Measurements from ENCODE around the gene GNAZ. TPM values are rescaled to one million over a fixed set of nuclear protein-coding genes. Genes with fewer than 3 reads are reported as not detected.

Gene GNAZ
- polyA plus RNA-seq, 2 of the 4 experiments (the other 2 are of a cell fraction) = 1.9 to 2.5 TPM

GRCh38 chr22:23094695-23095681 is 24.7 kb downstream of the GNAZ start:
- Histone ChIP-seq H3K4me1 (no peaks in the 10 kb centered on the region), H3K4me2 (no peak overlapping the region), H3K4me3 (no peak overlapping the region), H3K9me3 (no peaks in the 10 kb centered on the region), H3K27ac (no peak overlapping the region)
- ChIA-PET POLR2A (no interaction called here), CTCF (interaction anchor here (0.9 to 1.7 kb wide), 2 partner anchors 136 to 170 kb away, joined by 3 to 5 read pairs; no protein-coding TSS in a partner anchor)
- TF ChIP-seq NR3C1 (IDR thresholded peaks at IDR 0.05) = no peak
- no peak for TF ChIP-seq ZNF302 (CRISPR knock-in tag; IDR thresholded peaks at IDR 0.05)
- TF ChIP-seq TFCP2L1 (CRISPR knock-in tag; IDR thresholded peaks at IDR 0.05) = no peak
- TF ChIP-seq SMC3 (IDR thresholded peaks at IDR 0.05) = no peak
- TF ChIP-seq EP300 (IDR thresholded peaks at IDR 0.05) = no peak
- TF ChIP-seq JUN (IDR thresholded peaks at IDR 0.05) = no peak
- no peak for TF ChIP-seq ZSCAN20 (CRISPR knock-in tag; IDR thresholded peaks at IDR 0.05)
- TF ChIP-seq CHD2 (IDR thresholded peaks at IDR 0.05; ENCODE audit: low read length, partially characterized antibody) = no peak
- TF ChIP-seq PBX3 (IDR thresholded peaks at IDR 0.05) = no peak
- no peak for TF ChIP-seq KDM5A (IDR thresholded peaks at IDR 0.05)
- no peak for TF ChIP-seq NPAS2 (CRISPR knock-in tag; IDR thresholded peaks at IDR 0.05; ENCODE audit: borderline replicate concordance)
- no peak for TF ChIP-seq EHF (CRISPR knock-in tag; IDR thresholded peaks at IDR 0.05)
- TF ChIP-seq CBX2 (IDR thresholded peaks at IDR 0.05; ENCODE audit: borderline replicate concordance, low read depth) = no peak
- no peak for TF ChIP-seq CTCF (IDR thresholded peaks at IDR 0.05)
- no peak for TF ChIP-seq SREBF2 (IDR thresholded peaks at IDR 0.05)
- TF ChIP-seq CEBPB (IDR thresholded peaks at IDR 0.05) = no peak
- no peak for TF ChIP-seq ZC3H11A (IDR thresholded peaks at IDR 0.05)
- TF ChIP-seq, protein P1, sequence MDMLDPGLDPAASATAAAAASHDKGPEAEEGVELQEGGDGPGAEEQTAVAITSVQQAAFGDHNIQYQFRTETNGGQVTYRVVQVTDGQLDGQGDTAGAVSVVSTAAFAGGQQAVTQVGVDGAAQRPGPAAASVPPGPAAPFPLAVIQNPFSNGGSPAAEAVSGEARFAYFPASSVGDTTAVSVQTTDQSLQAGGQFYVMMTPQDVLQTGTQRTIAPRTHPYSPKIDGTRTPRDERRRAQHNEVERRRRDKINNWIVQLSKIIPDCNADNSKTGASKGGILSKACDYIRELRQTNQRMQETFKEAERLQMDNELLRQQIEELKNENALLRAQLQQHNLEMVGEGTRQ (IDR thresholded peaks at IDR 0.05) = no peak
- TF ChIP-seq NFE2L2 (conservative IDR thresholded peaks at IDR 0.05; ENCODE audit: low read length) = no peak
- DNase-seq (ENCODE audit: low read depth in 1 of 2, low spot score in 1 of 2) (no peak), ATAC-seq (no peak), FAIRE-seq (no peak)
- WGBS (ENCODE audit: missing lambda C conversion rate) = 93% methylated on average over 19 of the region's 31 CpGs

DNA sequence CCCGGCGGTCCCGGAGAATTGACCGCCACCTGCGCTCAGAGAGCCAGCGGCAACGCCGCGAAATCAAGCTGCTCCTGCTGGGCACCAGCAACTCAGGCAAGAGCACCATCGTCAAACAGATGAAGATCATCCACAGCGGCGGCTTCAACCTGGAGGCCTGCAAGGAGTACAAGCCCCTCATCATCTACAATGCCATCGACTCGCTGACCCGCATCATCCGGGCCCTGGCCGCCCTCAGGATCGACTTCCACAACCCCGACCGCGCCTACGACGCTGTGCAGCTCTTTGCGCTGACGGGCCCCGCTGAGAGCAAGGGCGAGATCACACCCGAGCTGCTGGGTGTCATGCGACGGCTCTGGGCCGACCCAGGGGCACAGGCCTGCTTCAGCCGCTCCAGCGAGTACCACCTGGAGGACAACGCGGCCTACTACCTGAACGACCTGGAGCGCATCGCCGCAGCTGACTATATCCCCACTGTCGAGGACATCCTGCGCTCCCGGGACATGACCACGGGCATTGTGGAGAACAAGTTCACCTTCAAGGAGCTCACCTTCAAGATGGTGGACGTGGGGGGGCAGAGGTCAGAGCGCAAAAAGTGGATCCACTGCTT is 25.5 kb downstream of the GNAZ start:
- Histone ChIP-seq H3K9me3 (no peaks in the 10 kb centered on the region), H3K4me2 (no peak overlapping the region), H3K27ac (no peak overlapping the region), H3K4me3 (no peak overlapping the region), H3K4me1 (no peaks in the 10 kb centered on the region)
- FAIRE-seq (no peak), ATAC-seq (no peak), DNase-seq (ENCODE audit: low read depth in 1 of 2, low spot score in 1 of 2) (no peak)
- TF ChIP-seq PHF8 (IDR thresholded peaks at IDR 0.05; ENCODE audit: borderline replicate concordance, low read depth) = no peak
- TF ChIP-seq POLR2AphosphoS2 (conservative IDR thresholded peaks at IDR 0.05; ENCODE audit: low read length) = no peak
- no peak for TF ChIP-seq RARB (CRISPR knock-in tag; IDR thresholded peaks at IDR 0.05)
- TF ChIP-seq MAFK (IDR thresholded peaks at IDR 0.05; ENCODE audit: partially characterized antibody) = no peak
- TF ChIP-seq, protein P2, sequence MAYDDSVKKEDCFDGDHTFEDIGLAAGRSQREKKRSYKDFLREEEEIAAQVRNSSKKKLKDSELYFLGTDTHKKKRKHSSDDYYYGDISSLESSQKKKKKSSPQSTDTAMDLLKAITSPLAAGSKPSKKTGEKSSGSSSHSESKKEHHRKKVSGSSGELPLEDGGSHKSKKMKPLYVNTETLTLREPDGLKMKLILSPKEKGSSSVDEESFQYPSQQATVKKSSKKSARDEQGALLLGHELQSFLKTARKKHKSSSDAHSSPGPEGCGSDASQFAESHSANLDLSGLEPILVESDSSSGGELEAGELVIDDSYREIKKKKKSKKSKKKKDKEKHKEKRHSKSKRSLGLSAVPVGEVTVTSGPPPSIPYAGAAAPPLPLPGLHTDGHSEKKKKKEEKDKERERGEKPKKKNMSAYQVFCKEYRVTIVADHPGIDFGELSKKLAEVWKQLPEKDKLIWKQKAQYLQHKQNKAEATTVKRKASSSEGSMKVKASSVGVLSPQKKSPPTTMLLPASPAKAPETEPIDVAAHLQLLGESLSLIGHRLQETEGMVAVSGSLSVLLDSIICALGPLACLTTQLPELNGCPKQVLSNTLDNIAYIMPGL (CRISPR knock-in tag; IDR thresholded peaks at IDR 0.05; ENCODE audit: borderline replicate concordance) = no peak
- no peak for TF ChIP-seq HES2 (IDR thresholded peaks at IDR 0.05)
- TF ChIP-seq CBX2 (IDR thresholded peaks at IDR 0.05; ENCODE audit: borderline replicate concordance, low read depth) = no peak
- no peak for TF ChIP-seq KDM1A (IDR thresholded peaks at IDR 0.05; ENCODE audit: low read depth)
- no peak for TF ChIP-seq TFCP2L1 (CRISPR knock-in tag; IDR thresholded peaks at IDR 0.05)
- no peak for TF ChIP-seq CHD4 (IDR thresholded peaks at IDR 0.05; ENCODE audit: borderline replicate concordance)
- no peak for TF ChIP-seq FOSL2 (IDR thresholded peaks at IDR 0.05)
- no peak for TF ChIP-seq FOSL2 (CRISPR knock-in tag; IDR thresholded peaks at IDR 0.05)
- no peak for TF ChIP-seq HOXA7 (CRISPR knock-in tag; IDR thresholded peaks at IDR 0.05)
- ChIA-PET POLR2A (no interaction called here), CTCF (interaction anchor here (1.7 kb wide), 1 partner anchor 137 kb away, joined by 5 read pairs; no protein-coding TSS in a partner anchor)
- WGBS (ENCODE audit: missing lambda C conversion rate) = 95% methylated on average over 23 of the region's 45 CpGs

Data from A549 (cell line).